Naive thymus-derived CD4-positive, alpha-beta T cell (primary cell): Measurements from ENCODE around the gene CRAMP1. TPM values are rescaled to one million over a fixed set of nuclear protein-coding genes. Genes with fewer than 3 reads are reported as not detected.
"Not testable (repeated sequence)": the region's sequence is repeated elsewhere in the genome, so short reads cannot be mapped to it uniquely, and the experiment has no call there.

Experiments used
- ATAC-seq: fragments of 150-1000 bp; cut with Tn5 transposase; 2 replicates; pipeline ENCODE4 v1.10.0; 2021; ENCODE audit warnings: mild to moderate bottlenecking, moderate library complexity
- CTCF ChIA-PET: fragments of 350-600 bp; sonication (Branson Sonifier 250); formaldehyde crosslinking; loops from one replicate; lab custom pipeline; 2021; ENCODE audit warnings: antibody characterized with exemption; lab: Charles Lee
- POLR2A ChIA-PET: fragments of 350-600 bp; sonication (Branson Sonifier 250); formaldehyde crosslinking; loops from one replicate; lab custom pipeline; 2021; ENCODE audit warnings: antibody characterized with exemption, inconsistent platforms; lab: Charles Lee
- DNase-seq, 9 donors: peaks; one replicate each; pipeline versions ENCODE4 v3.0.0 to v3.0.0-alpha.2; 2020 to 2022; ENCODE audit warnings: mixed read lengths in 1 of 9
- H3K27ac ChIP-seq: one replicate; pipeline ENCODE4 v1.7.0; 2013; ENCODE audit warnings: mild to moderate bottlenecking, low read depth, low read length, moderate library complexity
- H3K27me3 ChIP-seq, 2 donors: one replicate each; pipeline ENCODE4 v1.7.0; 2013; ENCODE audit warnings: low read length in 2 of 2, mild to moderate bottlenecking in 2 of 2, moderate library complexity in 2 of 2; ENCODE audit not compliant: control insufficient read depth in 2 of 2, insufficient read depth in 2 of 2
- H3K36me3 ChIP-seq, 3 experiments: 1 replicate in 2 of 3; 2 replicates in 1 of 3; pipeline ENCODE4 v1.7.0; 2013; ENCODE audit warnings: low read length in 3 of 3, mild to moderate bottlenecking in 3 of 3, moderate library complexity in 1 of 3; ENCODE audit not compliant: insufficient read depth in 3 of 3, control insufficient read depth in 2 of 3
- H3K4me1 ChIP-seq, 2 donors: one replicate each; pipeline ENCODE4 v1.7.0; 2013; ENCODE audit warnings: low read length in 2 of 2, mild to moderate bottlenecking in 2 of 2, moderate library complexity in 1 of 2; ENCODE audit not compliant: control insufficient read depth in 2 of 2, insufficient read depth in 2 of 2
- H3K4me3 ChIP-seq: 2 replicates; pipeline ENCODE4 v1.7.0; 2013; ENCODE audit warnings: mild to moderate bottlenecking, low read length
- H3K9me3 ChIP-seq, 3 experiments: 1 replicate in 2 of 3; 2 replicates in 1 of 3; pipeline ENCODE4 v1.7.0; 2013; ENCODE audit warnings: low read length in 3 of 3; ENCODE audit not compliant: control insufficient read depth in 2 of 3
- H3K27ac Mint-ChIP-seq, 9 donors: one replicate each; pipeline ENCODE4 v1.8.0; 2020 to 2022; ENCODE audit warnings: mixed read lengths in 9 of 9, mild to moderate bottlenecking in 8 of 9, moderate library complexity in 5 of 9, inconsistent platforms in 2 of 9
- H3K27me3 Mint-ChIP-seq, 5 donors: one replicate each; pipeline ENCODE4 v1.8.0; 2021 to 2022; ENCODE audit warnings: mixed read lengths in 5 of 5, mild to moderate bottlenecking in 1 of 5
- H3K36me3 Mint-ChIP-seq, 5 donors: one replicate each; pipeline ENCODE4 v1.8.0; 2020 to 2022; ENCODE audit warnings: mixed read lengths in 5 of 5, mild to moderate bottlenecking in 3 of 5, inconsistent platforms in 1 of 5
- H3K4me1 Mint-ChIP-seq, 7 donors: one replicate each; pipeline ENCODE4 v1.8.0; 2020 to 2022; ENCODE audit warnings: mixed read lengths in 7 of 7, mild to moderate bottlenecking in 3 of 7, inconsistent platforms in 1 of 7
- H3K4me3 Mint-ChIP-seq, 10 donors: one replicate each; pipeline ENCODE4 v1.8.0; 2020 to 2022; ENCODE audit warnings: mild to moderate bottlenecking in 10 of 10, mixed read lengths in 10 of 10, moderate library complexity in 6 of 10, inconsistent platforms in 2 of 10
- H3K9me3 Mint-ChIP-seq, 11 donors: one replicate each; pipeline ENCODE4 v1.8.0; 2020 to 2022; ENCODE audit warnings: mixed read lengths in 11 of 11, mild to moderate bottlenecking in 4 of 11, inconsistent platforms in 1 of 11, moderate library complexity in 1 of 11
- intact Hi-C, 2 donors: fragments of 100-400 bp; cut with micrococcal nuclease; formaldehyde crosslinking; loops; one replicate each; pipeline ENCODE4 v1.15.1; 2023
- polyA plus RNA-seq, 2 donors: library from polyadenylated mRNA; unstranded; fragments of 300-500 nt; fragmentation: Illumina TruSeq; gene quantifications; one replicate each; pipeline ENCODE4 v1.2.3, GENCODE V29; 2021
- total RNA-seq, 6 experiments: library from RNA in 5 of 6; stranded (reverse) in 5 of 6; gene quantifications; 1 replicate in 5 of 6; 2 replicates in 1 of 6; pipeline ENCODE4 v1.2.3 and lab custom pipeline; 2021 to 2026

Gene CRAMP1
- total and polyA plus RNA-seq, 7 experiments from 2014 or later: 2.1 to 33.2 (median 31.2) TPM

- H3K27ac ChIP-seq: peak overlapping the region; percentile 96
- peak overlapping the region; percentile 98 for H3K4me3 ChIP-seq
- CTCF ChIA-PET: interaction anchor here (0.6 to 2.9 kb wide), 9 partner anchors 27 to 1080 kb away, joined by 3 to 11 read pairs (median 3); partner anchors contain the start of genes FAHD1, HAGH, JPT2 and NUBP2
- intact Hi-C loops: loop anchor here (1.0 to 10.0 kb wide), 7 partner anchors 27 to 363 kb away; partner anchors contain the start of genes FAHD1 (in 1 of the 2), HAGH (in 1 of the 2), JPT2 (in 1 of the 2) and MSRB1 (in 1 of the 2)
- not testable (repeated sequence) for H3K36me3 Mint-ChIP-seq, H3K9me3 ChIP-seq, H3K9me3 Mint-ChIP-seq, H3K27me3 Mint-ChIP-seq, H3K27me3 ChIP-seq
- H3K36me3 ChIP-seq: peaks cover 0 to 28% (median 0%) of the 10 kb centered on the region in 3 experiments
- DNase-seq (peak in 2 of 9 donors; percentile 15 to 47), ATAC-seq (peak; percentile 33)
- H3K4me1 ChIP-seq: peaks cover 18 to 25% of the 10 kb centered on the region in 2 donors
- peak overlapping the region; percentile 95 to 100 (median 98) for H3K4me3 Mint-ChIP-seq
- peak overlapping the region; percentile 95 to 99 (median 97) for H3K27ac Mint-ChIP-seq
- peaks cover 0 to 43% (median 29%) of the 10 kb centered on the region in 7 donors for H3K4me1 Mint-ChIP-seq
- POLR2A ChIA-PET: interaction anchor here (0.8 to 3.2 kb wide), 17 partner anchors 13 to 827 kb away, joined by 3 to 27 read pairs (median 7); partner anchors contain the start of genes CRAMP1, EME2, IFT140 and JPT2
Measured at GRCh38 chr16:1705324-1705687, 93.1 kb downstream of the CRAMP1 start.

- Mint-ChIP-seq H3K4me3 (peak within 1 kb of the TSS; percentile 95 to 100 (median 98)), H3K36me3 (peaks cover 0 to 6% (median 0%) of the 10 kb centered on the region in 5 donors), H3K4me1 (peaks cover 0 to 48% (median 32%) of the 10 kb centered on the region in 7 donors), H3K27me3 (no peaks in the 10 kb centered on the region), H3K9me3 (peaks cover 0 to 5% (median 0%) of the 10 kb centered on the region in 11 donors), H3K27ac (peak within 1 kb of the TSS; percentile 95 to 99 (median 97))
- ChIA-PET POLR2A (interaction anchor here (0.8 to 3.2 kb wide), 18 partner anchors 13 to 827 kb away, joined by 3 to 27 read pairs (median 6); partner anchors contain the start of genes CRAMP1, EME2, IFT140 and JPT2), CTCF (interaction anchor here (0.6 to 2.9 kb wide), 11 partner anchors 12 to 1080 kb away, joined by 3 to 11 read pairs (median 3); partner anchors contain the start of genes FAHD1, HAGH, JPT2 and NUBP2)
- Histone ChIP-seq H3K9me3 (no peaks in the 10 kb centered on the region), H3K4me1 (peaks cover 18 to 25% of the 10 kb centered on the region in 2 donors), H3K27me3 (no peaks in the 10 kb centered on the region), H3K36me3 (peaks cover 0 to 23% (median 0%) of the 10 kb centered on the region in 3 experiments), H3K4me3 (peak within 1 kb of the TSS; percentile 98), H3K27ac (peak within 1 kb of the TSS; percentile 96)
- ATAC-seq (peak; percentile 93), DNase-seq (peak; percentile 85 to 100 (median 98))
- intact Hi-C loops: loop anchor here (1.0 to 10.0 kb wide), 10 partner anchors 28 to 364 kb away; partner anchors contain the start of genes CRAMP1 (in 2 of the 2), EME2 (in 2 of the 2), IFT140 (in 2 of the 2) and JPT2 (in 2 of the 2)
Measured at GRCh38 chr16:1705688-1706385, 93.7 kb downstream of the CRAMP1 start, which contains the start of gene MAPK8IP3. Gene MAPK8IP3 (plus strand): TSS chr16:1706195. CDS start chr16:1706340, 145 bp downstream.

- ATAC-seq: peak; percentile 41
- H3K27ac ChIP-seq: peak overlapping the region; percentile 96
- Mint-ChIP-seq H3K27me3 (no peaks in the 10 kb centered on the region), H3K4me3 (peak overlapping the region; percentile 89 to 100 (median 96)), H3K4me1 (peaks cover 0 to 48% (median 34%) of the 10 kb centered on the region in 7 donors), H3K9me3 (peaks cover 0 to 5% (median 0%) of the 10 kb centered on the region in 11 donors), H3K27ac (peak overlapping the region; percentile 77 to 99 (median 93)), H3K36me3 (peaks cover 0 to 6% (median 0%) of the 10 kb centered on the region in 5 donors)
- peak in 8 of 9 donors; percentile 30 to 77 (median 50) for DNase-seq
- ChIA-PET CTCF (interaction anchor here (0.6 to 2.9 kb wide), 9 partner anchors 12 to 770 kb away, joined by 3 to 11 read pairs (median 3); partner anchors contain the start of genes JPT2, NUBP2 and SPSB3), POLR2A (interaction anchor here (0.8 to 3.2 kb wide), 18 partner anchors 12 to 826 kb away, joined by 3 to 27 read pairs (median 6); partner anchors contain the start of genes CRAMP1, EME2, IFT140 and JPT2)
- intact Hi-C loops: loop anchor here (1.0 to 10.0 kb wide), 9 partner anchors 28 to 364 kb away; partner anchors contain the start of genes CRAMP1 (in 2 of the 2), EME2 (in 2 of the 2), IFT140 (in 2 of the 2) and MRPS34 (in 2 of the 2)
- peaks cover 0 to 15% (median 0%) of the 10 kb centered on the region in 3 experiments for H3K36me3 ChIP-seq
- no peaks in the 10 kb centered on the region for H3K9me3 ChIP-seq
- peak overlapping the region; percentile 98 for H3K4me3 ChIP-seq
- H3K4me1 ChIP-seq: peaks cover 18 to 25% of the 10 kb centered on the region in 2 donors
- no peaks in the 10 kb centered on the region for H3K27me3 ChIP-seq
Measured at GRCh38 chr16:1706386-1707192, 94.4 kb downstream of the CRAMP1 start.

GRCh38 chr16:1707193-1707790, 95.1 kb downstream of the CRAMP1 start:
- peak overlapping the region; percentile 74 to 99 (median 90) for H3K27ac Mint-ChIP-seq
- H3K4me1 Mint-ChIP-seq: peaks cover 0 to 48% (median 34%) of the 10 kb centered on the region in 7 donors
- Histone ChIP-seq H3K4me3 (peak overlapping the region; percentile 73), H3K9me3 (no peaks in the 10 kb centered on the region), H3K4me1 (peaks cover 18 to 25% of the 10 kb centered on the region in 2 donors), H3K27me3 (no peaks in the 10 kb centered on the region), H3K36me3 (peaks cover 0 to 10% (median 0%) of the 10 kb centered on the region in 3 experiments), H3K27ac (peak overlapping the region; percentile 96)
- peak overlapping the region; percentile 86 to 100 (median 92) for H3K4me3 Mint-ChIP-seq
- POLR2A ChIA-PET: interaction anchor here (0.7 to 3.2 kb wide), 9 partner anchors 12 to 395 kb away, joined by 3 to 27 read pairs (median 11); partner anchors contain the start of genes CRAMP1, EME2, IFT140 and JPT2
- peaks cover 0 to 5% (median 0%) of the 10 kb centered on the region in 11 donors for H3K9me3 Mint-ChIP-seq
- peaks cover 0 to 4% (median 0%) of the 10 kb centered on the region in 5 donors for H3K36me3 Mint-ChIP-seq
- DNase-seq (peak in 4 of 9 donors; percentile 12 to 27 (median 16)), ATAC-seq (no peak)
- intact Hi-C loops: loop anchor here (2.0 to 10.0 kb wide), 7 partner anchors 66 to 365 kb away; partner anchors contain the start of genes EME2 (in 2 of the 2), MRPS34 (in 2 of the 2), CRAMP1 (in 1 of the 2) and FAHD1 (in 1 of the 2)
- H3K27me3 Mint-ChIP-seq: no peaks in the 10 kb centered on the region
- CTCF ChIA-PET: interaction anchor here (0.6 to 2.9 kb wide), 2 partner anchors 75 to 770 kb away, joined by 3 to 10 read pairs; partner anchors contain the start of genes NUBP2 and SPSB3

- ATAC-seq: no peak
- Mint-ChIP-seq H3K27me3 (no peaks in the 10 kb centered on the region), H3K36me3 (peaks cover 0 to 2% (median 0%) of the 10 kb centered on the region in 5 donors), H3K9me3 (peaks cover 0 to 5% (median 0%) of the 10 kb centered on the region in 11 donors), H3K4me3 (peak overlapping the region; percentile 86 to 100 (median 92)), H3K27ac (peak overlapping the region in 8 of 9 donors; percentile 56 to 99 (median 82)), H3K4me1 (peaks cover 5 to 53% (median 39%) of the 10 kb centered on the region in 7 donors)
- peaks cover 18 to 25% of the 10 kb centered on the region in 2 donors for H3K4me1 ChIP-seq
- no peak for DNase-seq
- intact Hi-C loops: loop anchor here (5.0 to 10.0 kb wide), 5 partner anchors 119 to 366 kb away; partner anchors contain the start of genes FAHD1 (in 1 of the 2), HAGH (in 1 of the 2), MSRB1 (in 1 of the 2) and TELO2 (in 1 of the 2)
- peak overlapping the region; percentile 96 for H3K27ac ChIP-seq
- CTCF ChIA-PET: interaction anchor here (0.5 to 2.9 kb wide), 2 partner anchors 74 to 1195 kb away, joined by 3 to 10 read pairs; partner anchors contain the start of genes NUBP2 and SPSB3
- POLR2A ChIA-PET: interaction anchor here (0.6 to 3.2 kb wide), 3 partner anchors 11 to 176 kb away, joined by 4 to 11 read pairs (median 5); partner anchors contain the start of gene JPT2
- no peaks in the 10 kb centered on the region for H3K9me3 ChIP-seq
- no peaks in the 10 kb centered on the region for H3K27me3 ChIP-seq
- no peak overlapping the region for H3K4me3 ChIP-seq
- H3K36me3 ChIP-seq: peaks cover 0 to 14% (median 0%) of the 10 kb centered on the region in 3 experiments
Measured at GRCh38 chr16:1708083-1708767, 96.1 kb downstream of the CRAMP1 start.
